ENCODE data around the gene RRP36. TPM values are rescaled to one million over a fixed set of nuclear protein-coding genes. Genes with fewer than 3 reads are reported as not detected.

Gene RRP36
- total RNA-seq, 3 donors from 2014 or later = 31.4 to 40.0 (median 37.1) TPM

GRCh38 chr6:43062818-43063217, 41.4 kb downstream of the RRP36 start:
- no peak for TF ChIP-seq CTCF (IDR thresholded peaks at IDR 0.05)
- ATAC-seq (no peak), DNase-seq (peak in 1 of 3 donors; percentile 48)
- Histone ChIP-seq H3K36me3 (ENCODE audit: low read depth) (no peaks in the 10 kb centered on the region), H3K4me1 (ENCODE audit: low read depth) (peaks cover 15% of the 10 kb centered on the region), H3K4me3 (no peak overlapping the region), H3K9me3 (no peaks in the 10 kb centered on the region)
- intact Hi-C loops (cut with DNase I, micrococcal nuclease) = no loop called here

- ATAC-seq = peak; percentile 62
- H3K4me1 ChIP-seq (ENCODE audit: low read depth) = no peaks in the 10 kb centered on the region
- H3K36me3 ChIP-seq (ENCODE audit: low read depth) = no peaks in the 10 kb centered on the region
- no peak for TF ChIP-seq CTCF (IDR thresholded peaks at IDR 0.05)
- H3K4me3 ChIP-seq = no peak overlapping the region
- intact Hi-C loops (cut with DNase I, micrococcal nuclease) = no loop called here
- no peaks in the 10 kb centered on the region for H3K9me3 ChIP-seq
- DNase-seq = peak in 1 of 3 donors; percentile 7
Observed at GRCh38 chr6:43070028-43070632, 48.7 kb downstream of the RRP36 start.

- H3K4me3 ChIP-seq = no peak overlapping the region
- TF ChIP-seq CTCF (IDR thresholded peaks at IDR 0.05) = no peak
- intact Hi-C loops (cut with DNase I, micrococcal nuclease) = no loop called here
- H3K36me3 ChIP-seq (ENCODE audit: low read depth) = no peaks in the 10 kb centered on the region
- no peak for ATAC-seq
- H3K9me3 ChIP-seq = no peaks in the 10 kb centered on the region
- peaks cover 9% of the 10 kb centered on the region for H3K4me1 ChIP-seq (ENCODE audit: low read depth)
- no peak for DNase-seq
Observed at GRCh38 chr6:43074847-43075669, 53.6 kb downstream of the RRP36 start.

GRCh38 chr6:43075670-43076463, 54.4 kb downstream of the RRP36 start, which contains the start of gene PTK7:
PTK7 (plus strand) TSS chr6:43076314; CDS start chr6:43076489, 175 bp downstream.
- Histone ChIP-seq H3K36me3 (ENCODE audit: low read depth) (no peaks in the 10 kb centered on the region), H3K9me3 (no peaks in the 10 kb centered on the region), H3K4me3 (peak within 1 kb of the TSS; percentile 30), H3K4me1 (ENCODE audit: low read depth) (peaks cover 9% of the 10 kb centered on the region)
- no peak for TF ChIP-seq CTCF (IDR thresholded peaks at IDR 0.05)
- ATAC-seq (peak; percentile 73), DNase-seq (peak in 2 of 3 donors; percentile 21 to 57)
- intact Hi-C loops (cut with DNase I, micrococcal nuclease) = no loop called here

- ATAC-seq (peak; percentile 58), DNase-seq (peak in 2 of 3 donors; percentile 23 to 44)
- H3K36me3 ChIP-seq (ENCODE audit: low read depth) = no peaks in the 10 kb centered on the region
- no peaks in the 10 kb centered on the region for H3K9me3 ChIP-seq
- peaks cover 9% of the 10 kb centered on the region for H3K4me1 ChIP-seq (ENCODE audit: low read depth)
- no peak for TF ChIP-seq CTCF (IDR thresholded peaks at IDR 0.05)
- H3K4me3 ChIP-seq = peak overlapping the region; percentile 30
- intact Hi-C loops (cut with DNase I, micrococcal nuclease) = no loop called here
Observed at GRCh38 chr6:43076464-43077332, 55.3 kb downstream of the RRP36 start.
